ENCODE results near the gene PRF1.

The PRF1 gene

GRCh38 chr10:70594161-70594560 is 8.4 kb downstream of the PRF1 start:
- no peak for TF ChIP-seq TAF1 (IDR thresholded peaks at IDR 0.05; ENCODE audit: borderline replicate concordance, insufficient read depth, low read length)
- no peak for TF ChIP-seq POLR2AphosphoS5 (IDR thresholded peaks at IDR 0.05; ENCODE audit: low read depth, low read length)
- TF ChIP-seq FOXP2 (optimal IDR thresholded peaks at IDR 0.05; ENCODE audit: borderline replicate concordance, extremely low read depth, extremely low read length, insufficient read depth): no peak
- no peak for TF ChIP-seq REST (IDR thresholded peaks at IDR 0.05; ENCODE audit: insufficient read depth in 1 of 2, low read depth in 2 of 2, low read length in 2 of 2)
- TF ChIP-seq SIN3A (IDR thresholded peaks at IDR 0.05; ENCODE audit: borderline replicate concordance, insufficient read depth, low read length): no peak

GRCh38 chr10:70593513-70593890 is 9.0 kb downstream of the PRF1 start:
- TF ChIP-seq SIN3A (IDR thresholded peaks at IDR 0.05; ENCODE audit: borderline replicate concordance, insufficient read depth, low read length): no peak
- no peak for TF ChIP-seq TAF1 (IDR thresholded peaks at IDR 0.05; ENCODE audit: borderline replicate concordance, insufficient read depth, low read length)
- TF ChIP-seq REST (IDR thresholded peaks at IDR 0.05; ENCODE audit: insufficient read depth in 1 of 2, low read depth in 2 of 2, low read length in 2 of 2): no peak
- no peak for TF ChIP-seq FOXP2 (optimal IDR thresholded peaks at IDR 0.05; ENCODE audit: borderline replicate concordance, extremely low read depth, extremely low read length, insufficient read depth)
- no peak for TF ChIP-seq POLR2AphosphoS5 (IDR thresholded peaks at IDR 0.05; ENCODE audit: low read depth, low read length)

- TF ChIP-seq POLR2AphosphoS5 (IDR thresholded peaks at IDR 0.05; ENCODE audit: low read depth, low read length): no peak
- TF ChIP-seq FOXP2 (optimal IDR thresholded peaks at IDR 0.05; ENCODE audit: borderline replicate concordance, extremely low read depth, extremely low read length, insufficient read depth): no peak
- TF ChIP-seq SIN3A (IDR thresholded peaks at IDR 0.05; ENCODE audit: borderline replicate concordance, insufficient read depth, low read length): no peak
- no peak for TF ChIP-seq REST (IDR thresholded peaks at IDR 0.05; ENCODE audit: insufficient read depth in 1 of 2, low read depth in 2 of 2, low read length in 2 of 2)
- TF ChIP-seq TAF1 (IDR thresholded peaks at IDR 0.05; ENCODE audit: borderline replicate concordance, insufficient read depth, low read length): no peak
These were observed 9.6 kb downstream of the PRF1 start for GRCh38 chr10:70592746-70593512.

GRCh38 chr10:70592186-70592735 is 10.3 kb downstream of the PRF1 start:
- TF ChIP-seq TAF1 (IDR thresholded peaks at IDR 0.05; ENCODE audit: borderline replicate concordance, insufficient read depth, low read length): no peak
- no peak for TF ChIP-seq POLR2AphosphoS5 (IDR thresholded peaks at IDR 0.05; ENCODE audit: low read depth, low read length)
- no peak for TF ChIP-seq FOXP2 (optimal IDR thresholded peaks at IDR 0.05; ENCODE audit: borderline replicate concordance, extremely low read depth, extremely low read length, insufficient read depth)
- TF ChIP-seq SIN3A (IDR thresholded peaks at IDR 0.05; ENCODE audit: borderline replicate concordance, insufficient read depth, low read length): no peak
- no peak for TF ChIP-seq REST (IDR thresholded peaks at IDR 0.05; ENCODE audit: insufficient read depth in 1 of 2, low read depth in 2 of 2, low read length in 2 of 2)

All from PFSK-1 (cell line).